DND-41 (cell line): ENCODE measurements around the gene UPK1A.

Source experiments
- CTCF ChIP-seq: IDR thresholded peaks from 2 replicates; pipeline ENCODE4 v1.5.1; 2012; ENCODE audit warnings: borderline replicate concordance, low read length, moderate library complexity, mild to moderate bottlenecking; ENCODE audit not compliant: poor library complexity, severe bottlenecking; ENCODE audit errors: extremely low read depth
- EZH2 ChIP-seq: IDR thresholded peaks from 3 replicates; pipeline ENCODE4 v1.6.1; 2012; ENCODE audit warnings: borderline replicate concordance, low read depth, mild to moderate bottlenecking, moderate library complexity, low read length, inconsistent platforms; ENCODE audit not compliant: severe bottlenecking

GRCh38 chr19:35663981-35664380, 2.3 kb upstream of the UPK1A start:
- no peak for TF ChIP-seq CTCF
- no peak for TF ChIP-seq EZH2
